Activated CD4-positive, alpha-beta T cell treated with anti-CD3 and anti-CD28 coated beads, Interleukin-2, amount 50 U/mL, for 24 hours (primary cell): Measurements from ENCODE around the gene NLK.
"Not testable (repeated sequence)": the region's sequence is repeated elsewhere in the genome, so short reads cannot be mapped to it uniquely, and the experiment has no call there.

Source experiments
- DNase-seq, 2 donors: peaks; one replicate each; pipeline ENCODE4 v3.0.0-alpha.2; 2020; ENCODE audit warnings: low read depth in 1 of 2, low spot score in 1 of 2

The NLK gene

GRCh38 chr17:28228109-28228840 is 185.8 kb downstream of the NLK start:
- no peak for DNase-seq

- DNase-seq = no peak
Measured at GRCh38 chr17:28228986-28229729, 186.7 kb downstream of the NLK start.

GRCh38 chr17:28230011-28230410 is 187.5 kb downstream of the NLK start:
- no peak for DNase-seq

GRCh38 chr17:28230607-28231006 is 188.1 kb downstream of the NLK start:
- not testable (repeated sequence) for DNase-seq

- not testable (repeated sequence) for DNase-seq
Measured at GRCh38 chr17:28231624-28232023, 189.1 kb downstream of the NLK start.

- DNase-seq = not testable (repeated sequence)
Measured at GRCh38 chr17:28232966-28233870, 190.7 kb downstream of the NLK start.

GRCh38 chr17:28233872-28234856 is 191.7 kb downstream of the NLK start:
- not testable (repeated sequence) for DNase-seq

- not testable (repeated sequence) for DNase-seq
Measured at GRCh38 chr17:28235066-28235700, 192.7 kb downstream of the NLK start.

GRCh38 chr17:28236033-28236653 is 193.7 kb downstream of the NLK start:
- not testable (repeated sequence) for DNase-seq

- DNase-seq = not testable (repeated sequence)
Measured at GRCh38 chr17:28238547-28239270, 196.2 kb downstream of the NLK start.

- DNase-seq = no peak
Measured at GRCh38 chr17:28239271-28239624, 196.8 kb downstream of the NLK start.

GRCh38 chr17:28240688-28241340 is 198.3 kb downstream of the NLK start:
- no peak for DNase-seq

- DNase-seq = no peak
Measured at GRCh38 chr17:28242791-28243190, 200.3 kb downstream of the NLK start.

GRCh38 chr17:28243268-28243667 is 200.8 kb downstream of the NLK start:
- not testable (repeated sequence) for DNase-seq

GRCh38 chr17:28244446-28244845 is 202.0 kb downstream of the NLK start:
- no peak for DNase-seq
